GM12878 (cell line): ENCODE data around the gene RET. TPM values are rescaled to one million over a fixed set of nuclear protein-coding genes. Genes with fewer than 3 reads are reported as not detected.

Experiments
- ATAC-seq: fragments of 200-7000 bp; cut with Tn5 transposase; 3 replicates; pipeline ENCODE4 v1.9.1; 2020; ENCODE audit warnings: mild to moderate bottlenecking, moderate library complexity
- BruUV-seq: library from RNA; stranded (reverse); fragments of 400-500 nt; replicated peaks from 2 replicates; lab custom pipeline; 2021; lab: Mats Ljungman, UMichigan
- CTCF ChIA-PET: fragments of 300-600 bp; sonication (Branson Sonifier 250); formaldehyde crosslinking; extraction: SDS; loops from one replicate; lab custom pipeline; 2021; ENCODE audit warnings: inconsistent platforms; lab: Yijun Ruan, JAX
- POLR2A ChIA-PET: fragments of 350-600 bp; formaldehyde crosslinking; extraction: SDS; loops from one replicate; lab custom pipeline; 2021; ENCODE audit warnings: inconsistent platforms; lab: Charles Lee
- RAD21 ChIA-PET: fragments of 300-600 bp; sonication (Branson Sonifier 250); formaldehyde crosslinking; loops from one replicate; lab custom pipeline; 2023; ENCODE audit warnings: antibody characterized with exemption; ENCODE audit not compliant: unreplicated experiment; lab: Charles Lee
- SMC1A ChIA-PET: fragments of 300-600 bp; sonication (Branson Sonifier 250); formaldehyde crosslinking; loops from one replicate; lab custom pipeline; 2023; ENCODE audit not compliant: unreplicated experiment, uncharacterized antibody; lab: Charles Lee
- DNase-seq: peaks from one replicate; pipeline ENCODE4 v3.0.0-alpha.2; 2011; ENCODE audit warnings: low read depth, low spot score
- FAIRE-seq: peaks from 3 replicates; lab custom pipeline; 2011; peaks lifted over from hg19 to GRCh38; lab: Jason Lieb, UNC
- H2AFZ ChIP-seq: 2 replicates; pipeline ENCODE4 v1.6.0; 2011; ENCODE audit warnings: low read depth, low read length, control low read depth; ENCODE audit not compliant: control insufficient read depth
- H3K27ac ChIP-seq: 2 replicates; pipeline ENCODE4 v1.5.1; 2011; ENCODE audit warnings: control low read depth; ENCODE audit not compliant: control insufficient read depth, insufficient read depth
- H3K27me3 ChIP-seq, 2 experiments: replicated peaks in 1 of 2; 2 replicates each; pipeline versions ENCODE4 v1.6.0 to v1.6.1; 2011; ENCODE audit warnings: low read length in 1 of 2; ENCODE audit not compliant: control insufficient read depth in 2 of 2, insufficient read depth in 2 of 2
- H3K36me3 ChIP-seq, 2 experiments: 2 replicates each; pipeline ENCODE4 v1.5.1; 2011; ENCODE audit warnings: low read length in 1 of 2; ENCODE audit not compliant: control insufficient read depth in 2 of 2, insufficient read depth in 2 of 2
- H3K4me1 ChIP-seq: 2 replicates; pipeline ENCODE4 v1.6.1; 2011; ENCODE audit warnings: mild to moderate bottlenecking, low read length, moderate library complexity, mixed read lengths; ENCODE audit not compliant: control insufficient read depth, insufficient read depth
- H3K4me2 ChIP-seq: 2 replicates; pipeline ENCODE4 v1.6.0; 2011; ENCODE audit warnings: control low read depth; ENCODE audit not compliant: control insufficient read depth, insufficient read depth
- H3K4me3 ChIP-seq: fragments of 200-600 bp; sonication (generic); 2 replicates; pipeline ENCODE4 v1.5.1; 2016
- H3K79me2 ChIP-seq: 2 replicates; pipeline ENCODE4 v1.6.0; 2011; ENCODE audit warnings: low read length; ENCODE audit not compliant: control insufficient read depth, insufficient read depth
- H3K9ac ChIP-seq: 2 replicates; pipeline ENCODE4 v1.8.0; 2011; ENCODE audit warnings: low read length, control low read depth, mixed read lengths; ENCODE audit not compliant: control insufficient read depth, insufficient read depth
- H3K9me3 ChIP-seq: replicated peaks from 3 replicates; pipeline ENCODE4 v1.5.1; 2011; ENCODE audit warnings: mild to moderate bottlenecking, low read length; ENCODE audit not compliant: control insufficient read depth, insufficient read depth
- H4K20me1 ChIP-seq: 2 replicates; pipeline ENCODE4 v1.6.0; 2011; ENCODE audit not compliant: control insufficient read depth, insufficient read depth
- CHD4 ChIP-seq: fragments of 200-600 bp; sonication (generic); IDR thresholded peaks from 2 replicates; pipeline ENCODE4 v1.6.1; 2016; ENCODE audit warnings: mild to moderate bottlenecking
- DPF2 ChIP-seq: fragments of 450-650 bp; IDR thresholded peaks from 2 replicates; pipeline ENCODE4 v1.6.1; 2017; ENCODE audit warnings: mild to moderate bottlenecking
- WGBS: methylation state at CpG from one replicate; pipeline ENCODE4 v1.1.6; 2016; ENCODE audit warnings: low lambda C conversion rate; ENCODE audit not compliant: insufficient replicate concordance, insufficient coverage; ENCODE audit errors: missing lambda C conversion rate; 5-methylcytosine and 5-hydroxymethylcytosine counted together
- in situ Hi-C: fragments of 300-500 bp; cut with MboI; formaldehyde crosslinking; loops from 9 replicates; pipeline ENCODE4 v1.14.3; 2018; ENCODE audit warnings: mixed read lengths
- intact Hi-C: fragments of 100-400 bp; cut with micrococcal nuclease; formaldehyde crosslinking; loops from one replicate; pipeline ENCODE4 v1.14.2; 2022; ENCODE audit not compliant: unreplicated experiment
- polyA plus RNA-seq, 11 experiments: library from polyadenylated mRNA; depleted of rRNA in 4 of 11; unstranded in 6 of 11; stranded (reverse) in 5 of 11; fragments of >200 nt; fragmentation: Nextera tagmentation in 4 of 11; fragmentation: Illumina TruSeq in 1 of 11; extraction: Ambion mirVana in 4 of 11; extraction: Trizol in 1 of 11; gene quantifications; 1 replicate in 1 of 11; 2 replicates in 10 of 11; pipeline versions ENCODE4 v1.2.1 to v1.2.3, GENCODE V29; 2011 to 2016; ENCODE audit warnings: inconsistent platforms in 2 of 11, missing spikeins in 2 of 11, low read depth in 1 of 11
- total RNA-seq, 4 experiments: library from RNA; depleted of rRNA in 3 of 4; stranded (reverse); fragments of >200 nt in 3 of 4; fragmentation: Illumina TruSeq in 1 of 4; extraction: Trizol in 1 of 4; gene quantifications; 2 replicates each; pipeline versions ENCODE4 v1.2.1 to v1.2.3, GENCODE V29; 2013 to 2021
- TF ChIP-seq, protein P1 (sequence below): IDR thresholded peaks from 2 replicates; pipeline ENCODE4 v1.6.1; 2012; ENCODE audit warnings: improper control_type of control experiment, low read depth, low read length; ENCODE audit not compliant: insufficient replicate concordance

Gene RET
- total and polyA plus RNA-seq, 10 of the 15 experiments (the other 5 are each of a cell fraction or from before 2014, with no cell fraction given), result not detected

DNA sequence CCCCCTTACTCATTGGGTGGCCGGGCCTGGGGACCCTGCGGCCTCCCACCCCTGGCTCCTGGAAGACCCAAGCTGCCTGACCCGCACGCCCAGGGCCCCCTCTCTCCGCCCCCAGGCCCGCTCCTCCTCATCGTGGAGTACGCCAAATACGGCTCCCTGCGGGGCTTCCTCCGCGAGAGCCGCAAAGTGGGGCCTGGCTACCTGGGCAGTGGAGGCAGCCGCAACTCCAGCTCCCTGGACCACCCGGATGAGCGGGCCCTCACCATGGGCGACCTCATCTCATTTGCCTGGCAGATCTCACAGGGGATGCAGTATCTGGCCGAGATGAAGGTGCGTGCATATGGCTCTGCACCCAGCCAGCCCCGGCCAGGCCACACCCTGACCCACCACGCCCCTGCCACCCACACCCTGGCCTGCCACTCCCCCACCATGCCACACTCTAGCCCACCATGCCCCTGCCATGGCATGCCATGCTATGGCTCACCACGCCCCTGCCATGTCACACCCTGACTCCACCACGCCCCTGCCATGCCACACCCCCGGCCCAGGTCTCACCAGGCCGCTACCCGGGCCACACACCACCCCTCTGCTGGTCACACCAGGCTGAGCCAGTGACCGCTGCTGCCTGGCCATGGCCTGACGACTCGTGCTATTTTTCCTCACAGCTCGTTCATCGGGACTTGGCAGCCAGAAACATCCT, 42.7 kb downstream of the RET start (continued):
- TF ChIP-seq, protein P1, sequence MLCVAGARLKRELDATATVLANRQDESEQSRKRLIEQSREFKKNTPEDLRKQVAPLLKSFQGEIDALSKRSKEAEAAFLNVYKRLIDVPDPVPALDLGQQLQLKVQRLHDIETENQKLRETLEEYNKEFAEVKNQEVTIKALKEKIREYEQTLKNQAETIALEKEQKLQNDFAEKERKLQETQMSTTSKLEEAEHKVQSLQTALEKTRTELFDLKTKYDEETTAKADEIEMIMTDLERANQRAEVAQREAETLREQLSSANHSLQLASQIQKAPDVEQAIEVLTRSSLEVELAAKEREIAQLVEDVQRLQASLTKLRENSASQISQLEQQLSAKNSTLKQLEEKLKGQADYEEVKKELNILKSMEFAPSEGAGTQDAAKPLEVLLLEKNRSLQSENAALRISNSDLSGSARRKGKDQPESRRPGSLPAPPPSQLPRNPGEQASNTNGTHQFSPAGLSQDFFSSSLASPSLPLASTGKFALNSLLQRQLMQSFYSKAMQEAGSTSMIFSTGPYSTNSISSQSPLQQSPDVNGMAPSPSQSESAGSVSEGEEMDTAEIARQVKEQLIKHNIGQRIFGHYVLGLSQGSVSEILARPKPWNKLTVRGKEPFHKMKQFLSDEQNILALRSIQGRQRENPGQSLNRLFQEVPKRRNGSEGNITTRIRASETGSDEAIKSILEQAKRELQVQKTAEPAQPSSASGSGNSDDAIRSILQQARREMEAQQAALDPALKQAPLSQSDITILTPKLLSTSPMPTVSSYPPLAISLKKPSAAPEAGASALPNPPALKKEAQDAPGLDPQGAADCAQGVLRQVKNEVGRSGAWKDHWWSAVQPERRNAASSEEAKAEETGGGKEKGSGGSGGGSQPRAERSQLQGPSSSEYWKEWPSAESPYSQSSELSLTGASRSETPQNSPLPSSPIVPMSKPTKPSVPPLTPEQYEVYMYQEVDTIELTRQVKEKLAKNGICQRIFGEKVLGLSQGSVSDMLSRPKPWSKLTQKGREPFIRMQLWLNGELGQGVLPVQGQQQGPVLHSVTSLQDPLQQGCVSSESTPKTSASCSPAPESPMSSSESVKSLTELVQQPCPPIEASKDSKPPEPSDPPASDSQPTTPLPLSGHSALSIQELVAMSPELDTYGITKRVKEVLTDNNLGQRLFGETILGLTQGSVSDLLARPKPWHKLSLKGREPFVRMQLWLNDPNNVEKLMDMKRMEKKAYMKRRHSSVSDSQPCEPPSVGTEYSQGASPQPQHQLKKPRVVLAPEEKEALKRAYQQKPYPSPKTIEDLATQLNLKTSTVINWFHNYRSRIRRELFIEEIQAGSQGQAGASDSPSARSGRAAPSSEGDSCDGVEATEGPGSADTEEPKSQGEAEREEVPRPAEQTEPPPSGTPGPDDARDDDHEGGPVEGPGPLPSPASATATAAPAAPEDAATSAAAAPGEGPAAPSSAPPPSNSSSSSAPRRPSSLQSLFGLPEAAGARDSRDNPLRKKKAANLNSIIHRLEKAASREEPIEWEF, result no peak

DNA sequence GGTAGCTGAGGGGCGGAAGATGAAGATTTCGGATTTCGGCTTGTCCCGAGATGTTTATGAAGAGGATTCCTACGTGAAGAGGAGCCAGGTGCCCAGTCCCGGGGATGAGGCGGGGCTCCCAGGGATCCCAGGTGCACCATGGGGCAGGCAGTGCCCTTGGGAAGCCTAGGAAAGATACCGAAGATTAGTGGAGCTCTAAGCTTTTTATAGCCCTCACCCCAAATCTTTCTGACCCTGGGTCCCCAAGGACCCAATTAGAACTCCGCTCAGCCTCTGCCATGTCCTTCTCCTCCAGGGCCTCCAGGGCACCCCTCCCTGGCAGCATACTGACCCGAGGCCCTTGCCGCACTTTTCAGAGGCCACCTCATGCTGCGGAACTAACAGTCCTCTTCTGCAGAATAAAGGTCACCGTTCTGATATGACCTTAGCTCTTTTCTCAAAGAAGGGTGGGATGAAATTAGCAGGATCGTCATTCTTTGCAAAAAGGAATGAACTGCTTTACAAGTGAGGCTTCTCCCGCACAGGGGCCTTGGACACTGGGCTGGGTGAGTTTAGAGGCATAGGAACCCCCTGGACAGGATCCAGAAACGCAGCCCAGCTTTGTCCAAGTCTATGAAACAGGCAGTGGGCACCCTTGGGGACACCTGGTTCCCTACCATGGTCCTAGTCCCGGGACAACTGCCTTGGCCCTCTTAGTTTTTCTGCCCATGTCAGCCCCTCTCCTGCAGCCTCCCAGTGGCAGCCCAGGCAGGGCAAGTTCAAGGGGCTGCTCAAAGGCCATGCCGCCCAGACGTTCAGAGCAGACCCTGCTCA, 43.5 kb downstream of the RET start:
- Histone ChIP-seq H3K27me3 (no peaks in the 10 kb centered on the region), H3K4me1 (peaks cover 14% of the 10 kb centered on the region), H3K4me3 (no peak overlapping the region), H3K9ac (no peak overlapping the region), H4K20me1 (no peaks in the 10 kb centered on the region), H3K36me3 (no peaks in the 10 kb centered on the region), H3K4me2 (peak overlapping the region; percentile 38; the same call in 1 of the 2 replicates), H3K79me2 (no peaks in the 10 kb centered on the region), H2AFZ (peak overlapping the region; percentile 28), H3K27ac (peak overlapping the region; percentile 50), H3K9me3 (no peaks in the 10 kb centered on the region)
- intact Hi-C loops, result no loop called here
- FAIRE-seq, result no peak
- no TSS peak for BruUV-seq
- SMC1A ChIA-PET, result interaction anchor here (0.9 to 1.5 kb wide), 4 partner anchors 19 to 228 kb away, joined by 3 to 4 read pairs (median 3); no protein-coding TSS in a partner anchor
- ATAC-seq, result no peak; the same call in 1 of the 3 replicates
- RAD21 ChIA-PET, result interaction anchor here (1.4 to 2.5 kb wide), 6 partner anchors 9 to 39 kb away, joined by 4 to 9 read pairs (median 6); partner anchors contain the start of gene CSGALNACT2
- no peak for TF ChIP-seq CHD4
- 0 out of 2 replicates have a peak, but pooled peaks have one; percentile 6 for TF ChIP-seq DPF2
- POLR2A ChIA-PET, result interaction anchor here (0.9 to 1.3 kb wide), 2 partner anchors 21 to 25 kb away, joined by 6 to 8 read pairs; no protein-coding TSS in a partner anchor
- no peak for DNase-seq
- in situ Hi-C loops, result loop anchor here (25.0 kb wide), 2 partner anchors 108 to 933 kb away; no protein-coding TSS in a partner anchor
- 63% methylated on average over 18 of the region's 19 CpGs for WGBS
- CTCF ChIA-PET, result interaction anchor here (0.8 to 2.2 kb wide), 8 partner anchors 10 to 287 kb away, joined by 3 to 17 read pairs (median 4); partner anchors contain the start of gene CSGALNACT2
